Measurements from ENCODE around the gene MTRF1.

Gene MTRF1

GRCh38 chr13:41310963-41311405 lies 47.6 kb upstream of the MTRF1 start, which contains the start of gene NAA16 (continued):
- no peak for TF ChIP-seq ZBTB49 (tag by site-specific recombination; IDR thresholded peaks at IDR 0.05; ENCODE audit: low read depth)
- TF ChIP-seq MYNN (tag by site-specific recombination; IDR thresholded peaks at IDR 0.05; ENCODE audit: borderline replicate concordance) = no peak
- TF ChIP-seq ZNF521 (tag by site-specific recombination; IDR thresholded peaks at IDR 0.05) = no peak
- TF ChIP-seq, protein P1, sequence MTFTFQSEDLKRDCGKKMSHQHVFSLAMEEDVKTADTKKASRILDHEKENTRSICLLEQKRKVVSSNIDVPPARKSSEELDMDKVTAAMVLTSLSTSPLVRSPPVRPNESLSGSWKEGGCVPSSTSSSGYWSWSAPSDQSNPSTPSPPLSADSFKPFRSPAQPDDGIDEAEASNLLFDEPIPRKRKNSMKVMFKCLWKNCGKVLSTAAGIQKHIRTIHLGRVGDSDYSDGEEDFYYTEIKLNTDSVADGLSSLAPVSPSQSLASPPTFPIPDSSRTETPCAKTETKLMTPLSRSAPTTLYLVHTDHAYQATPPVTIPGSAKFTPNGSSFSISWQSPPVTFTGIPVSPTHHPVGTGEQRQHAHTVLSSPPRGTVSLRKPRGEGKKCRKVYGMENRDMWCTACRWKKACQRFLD (tag by site-specific recombination; IDR thresholded peaks at IDR 0.05) = no peak
- no peak for TF ChIP-seq ZNF785 (tag by site-specific recombination; IDR thresholded peaks at IDR 0.05)
- no peak for TF ChIP-seq SALL2 (tag by site-specific recombination; IDR thresholded peaks at IDR 0.05; ENCODE audit: borderline replicate concordance)
- TF ChIP-seq GLI4 (tag by site-specific recombination; IDR thresholded peaks at IDR 0.05) = no peak
- TF ChIP-seq ZNF2 (tag by site-specific recombination; IDR thresholded peaks at IDR 0.05) = no peak
- TF ChIP-seq ZNF449 (tag by site-specific recombination; IDR thresholded peaks at IDR 0.05) = no peak
- TF ChIP-seq ZFP3 (tag by site-specific recombination; IDR thresholded peaks at IDR 0.05; ENCODE audit: low read depth) = no peak
- TF ChIP-seq TCF7L2 (IDR thresholded peaks at IDR 0.05; ENCODE audit: borderline replicate concordance, low read depth, low read length) = no peak
- peak; percentile 74 for TF ChIP-seq ZSCAN30 (tag by site-specific recombination; IDR thresholded peaks at IDR 0.05)
- TF ChIP-seq, protein P2, sequence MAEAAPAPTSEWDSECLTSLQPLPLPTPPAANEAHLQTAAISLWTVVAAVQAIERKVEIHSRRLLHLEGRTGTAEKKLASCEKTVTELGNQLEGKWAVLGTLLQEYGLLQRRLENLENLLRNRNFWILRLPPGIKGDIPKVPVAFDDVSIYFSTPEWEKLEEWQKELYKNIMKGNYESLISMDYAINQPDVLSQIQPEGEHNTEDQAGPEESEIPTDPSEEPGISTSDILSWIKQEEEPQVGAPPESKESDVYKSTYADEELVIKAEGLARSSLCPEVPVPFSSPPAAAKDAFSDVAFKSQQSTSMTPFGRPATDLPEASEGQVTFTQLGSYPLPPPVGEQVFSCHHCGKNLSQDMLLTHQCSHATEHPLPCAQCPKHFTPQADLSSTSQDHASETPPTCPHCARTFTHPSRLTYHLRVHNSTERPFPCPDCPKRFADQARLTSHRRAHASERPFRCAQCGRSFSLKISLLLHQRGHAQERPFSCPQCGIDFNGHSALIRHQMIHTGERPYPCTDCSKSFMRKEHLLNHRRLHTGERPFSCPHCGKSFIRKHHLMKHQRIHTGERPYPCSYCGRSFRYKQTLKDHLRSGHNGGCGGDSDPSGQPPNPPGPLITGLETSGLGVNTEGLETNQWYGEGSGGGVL (tag by site-specific recombination; IDR thresholded peaks at IDR 0.05) = no peak
- TF ChIP-seq ZNF138 (tag by site-specific recombination; IDR thresholded peaks at IDR 0.05; ENCODE audit: borderline replicate concordance) = no peak
- TF ChIP-seq, protein P3, sequence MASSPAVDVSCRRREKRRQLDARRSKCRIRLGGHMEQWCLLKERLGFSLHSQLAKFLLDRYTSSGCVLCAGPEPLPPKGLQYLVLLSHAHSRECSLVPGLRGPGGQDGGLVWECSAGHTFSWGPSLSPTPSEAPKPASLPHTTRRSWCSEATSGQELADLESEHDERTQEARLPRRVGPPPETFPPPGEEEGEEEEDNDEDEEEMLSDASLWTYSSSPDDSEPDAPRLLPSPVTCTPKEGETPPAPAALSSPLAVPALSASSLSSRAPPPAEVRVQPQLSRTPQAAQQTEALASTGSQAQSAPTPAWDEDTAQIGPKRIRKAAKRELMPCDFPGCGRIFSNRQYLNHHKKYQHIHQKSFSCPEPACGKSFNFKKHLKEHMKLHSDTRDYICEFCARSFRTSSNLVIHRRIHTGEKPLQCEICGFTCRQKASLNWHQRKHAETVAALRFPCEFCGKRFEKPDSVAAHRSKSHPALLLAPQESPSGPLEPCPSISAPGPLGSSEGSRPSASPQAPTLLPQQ (tag by site-specific recombination; IDR thresholded peaks at IDR 0.05) = 0 out of 2 replicates have a peak, but pooled peaks have one; percentile 32
- no peak for TF ChIP-seq ZNF404 (tag by site-specific recombination; IDR thresholded peaks at IDR 0.05)
- no peak for TF ChIP-seq ZNF544 (tag by site-specific recombination; IDR thresholded peaks at IDR 0.05)
- TF ChIP-seq, protein P4, sequence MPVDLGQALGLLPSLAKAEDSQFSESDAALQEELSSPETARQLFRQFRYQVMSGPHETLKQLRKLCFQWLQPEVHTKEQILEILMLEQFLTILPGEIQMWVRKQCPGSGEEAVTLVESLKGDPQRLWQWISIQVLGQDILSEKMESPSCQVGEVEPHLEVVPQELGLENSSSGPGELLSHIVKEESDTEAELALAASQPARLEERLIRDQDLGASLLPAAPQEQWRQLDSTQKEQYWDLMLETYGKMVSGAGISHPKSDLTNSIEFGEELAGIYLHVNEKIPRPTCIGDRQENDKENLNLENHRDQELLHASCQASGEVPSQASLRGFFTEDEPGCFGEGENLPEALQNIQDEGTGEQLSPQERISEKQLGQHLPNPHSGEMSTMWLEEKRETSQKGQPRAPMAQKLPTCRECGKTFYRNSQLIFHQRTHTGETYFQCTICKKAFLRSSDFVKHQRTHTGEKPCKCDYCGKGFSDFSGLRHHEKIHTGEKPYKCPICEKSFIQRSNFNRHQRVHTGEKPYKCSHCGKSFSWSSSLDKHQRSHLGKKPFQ (tag by site-specific recombination; IDR thresholded peaks at IDR 0.05) = no peak
- peak; percentile 95 for TF ChIP-seq ZIC2 (tag by site-specific recombination; IDR thresholded peaks at IDR 0.05)
- TF ChIP-seq KLF8 (tag by site-specific recombination; IDR thresholded peaks at IDR 0.05) = no peak; the same call in 1 of the 2 replicates
- TF ChIP-seq ZNF596 (tag by site-specific recombination; IDR thresholded peaks at IDR 0.05) = no peak
- 0 out of 2 replicates have a peak, but pooled peaks have one; percentile 14 for TF ChIP-seq ZNF391 (tag by site-specific recombination; IDR thresholded peaks at IDR 0.05; ENCODE audit: borderline replicate concordance, low read depth)
- TF ChIP-seq ZNF518A (tag by site-specific recombination; conservative IDR thresholded peaks at IDR 0.05; ENCODE audit: low read depth) = no peak
- TF ChIP-seq GFI1B (tag by site-specific recombination; IDR thresholded peaks at IDR 0.05) = peak; percentile 99
- TF ChIP-seq BCL11B (tag by site-specific recombination; IDR thresholded peaks at IDR 0.05; ENCODE audit: low read depth) = peak; percentile 72; the same call in 1 of the 2 replicates

All from HEK293 (cell line).